ENCODE results near the gene CACTIN.

Gene CACTIN

GRCh38 chr19:3623716-3624115 lies 2.9 kb downstream of the CACTIN start:
- no peak overlapping the region for H3K4me3 ChIP-seq (replicated peaks in 1 of 2; ENCODE audit: low read depth in 2 of 2, low read length in 2 of 2)
- TF ChIP-seq CTCF (IDR thresholded peaks at IDR 0.05; ENCODE audit: low read depth, low read length), result no peak
- no peak for DNase-seq (ENCODE audit: low read depth in 2 of 2)

GRCh38 chr19:3622224-3622623 lies 4.4 kb downstream of the CACTIN start:
- TF ChIP-seq CTCF (IDR thresholded peaks at IDR 0.05; ENCODE audit: low read depth, low read length), result no peak
- no peak overlapping the region for H3K4me3 ChIP-seq (replicated peaks in 1 of 2; ENCODE audit: low read depth in 2 of 2, low read length in 2 of 2)
- no peak for DNase-seq (ENCODE audit: low read depth in 2 of 2)

- no peak for DNase-seq (ENCODE audit: low read depth in 2 of 2)
- no peak for TF ChIP-seq CTCF (IDR thresholded peaks at IDR 0.05; ENCODE audit: low read depth, low read length)
- no peak overlapping the region for H3K4me3 ChIP-seq (replicated peaks in 1 of 2; ENCODE audit: low read depth in 2 of 2, low read length in 2 of 2)
These were observed 4.9 kb downstream of the CACTIN start for GRCh38 chr19:3621689-3622088.

GRCh38 chr19:3620817-3621547 lies 5.6 kb downstream of the CACTIN start:
- H3K4me3 ChIP-seq (replicated peaks in 1 of 2; ENCODE audit: low read depth in 2 of 2, low read length in 2 of 2), result no peak overlapping the region
- TF ChIP-seq CTCF (IDR thresholded peaks at IDR 0.05; ENCODE audit: low read depth, low read length), result no peak
- no peak for DNase-seq (ENCODE audit: low read depth in 2 of 2)

GRCh38 chr19:3620145-3620816 lies 6.3 kb downstream of the CACTIN start:
- no peak for DNase-seq (ENCODE audit: low read depth in 2 of 2)
- TF ChIP-seq CTCF (IDR thresholded peaks at IDR 0.05; ENCODE audit: low read depth, low read length), result no peak
- H3K4me3 ChIP-seq (replicated peaks in 1 of 2; ENCODE audit: low read depth in 2 of 2, low read length in 2 of 2), result no peak overlapping the region

- H3K4me3 ChIP-seq (replicated peaks in 1 of 2; ENCODE audit: low read depth in 2 of 2, low read length in 2 of 2), result no peak overlapping the region
- no peak for DNase-seq (ENCODE audit: low read depth in 2 of 2)
- TF ChIP-seq CTCF (IDR thresholded peaks at IDR 0.05; ENCODE audit: low read depth, low read length), result no peak
These were observed 7.0 kb downstream of the CACTIN start for GRCh38 chr19:3619631-3620012.

All from cardiac fibroblast (primary cell).